GM12878 (cell line): ENCODE data around the gene CAMTA1. TPM values are rescaled to one million over a fixed set of nuclear protein-coding genes. Genes with fewer than 3 reads are reported as not detected.

ENCODE experiments used
- ATAC-seq: fragments of 200-7000 bp; cut with Tn5 transposase; 3 replicates; pipeline ENCODE4 v1.9.1; 2020; ENCODE audit warnings: mild to moderate bottlenecking, moderate library complexity
- BruUV-seq: library from RNA; stranded (reverse); fragments of 400-500 nt; replicated peaks from 2 replicates; lab custom pipeline; 2021; lab: Mats Ljungman, UMichigan
- CTCF ChIA-PET: fragments of 300-600 bp; sonication (Branson Sonifier 250); formaldehyde crosslinking; extraction: SDS; loops from one replicate; lab custom pipeline; 2021; ENCODE audit warnings: inconsistent platforms; lab: Yijun Ruan, JAX
- POLR2A ChIA-PET: fragments of 350-600 bp; formaldehyde crosslinking; extraction: SDS; loops from one replicate; lab custom pipeline; 2021; ENCODE audit warnings: inconsistent platforms; lab: Charles Lee
- RAD21 ChIA-PET: fragments of 300-600 bp; sonication (Branson Sonifier 250); formaldehyde crosslinking; loops from one replicate; lab custom pipeline; 2023; ENCODE audit warnings: antibody characterized with exemption; ENCODE audit not compliant: unreplicated experiment; lab: Charles Lee
- SMC1A ChIA-PET: fragments of 300-600 bp; sonication (Branson Sonifier 250); formaldehyde crosslinking; loops from one replicate; lab custom pipeline; 2023; ENCODE audit not compliant: unreplicated experiment, uncharacterized antibody; lab: Charles Lee
- DNase-seq: peaks from one replicate; pipeline ENCODE4 v3.0.0-alpha.2; 2011; ENCODE audit warnings: low read depth, low spot score
- FAIRE-seq: peaks from 3 replicates; lab custom pipeline; 2011; peaks lifted over from hg19 to GRCh38; lab: Jason Lieb, UNC
- H2AFZ ChIP-seq: 2 replicates; pipeline ENCODE4 v1.6.0; 2011; ENCODE audit warnings: low read depth, low read length, control low read depth; ENCODE audit not compliant: control insufficient read depth
- H3K27ac ChIP-seq: 2 replicates; pipeline ENCODE4 v1.5.1; 2011; ENCODE audit warnings: control low read depth; ENCODE audit not compliant: control insufficient read depth, insufficient read depth
- H3K27me3 ChIP-seq, 2 experiments: replicated peaks in 1 of 2; 2 replicates each; pipeline versions ENCODE4 v1.6.0 to v1.6.1; 2011; ENCODE audit warnings: low read length in 1 of 2; ENCODE audit not compliant: control insufficient read depth in 2 of 2, insufficient read depth in 2 of 2
- H3K36me3 ChIP-seq, 2 experiments: 2 replicates each; pipeline ENCODE4 v1.5.1; 2011; ENCODE audit warnings: low read length in 1 of 2; ENCODE audit not compliant: control insufficient read depth in 2 of 2, insufficient read depth in 2 of 2
- H3K4me1 ChIP-seq: 2 replicates; pipeline ENCODE4 v1.6.1; 2011; ENCODE audit warnings: mild to moderate bottlenecking, low read length, moderate library complexity, mixed read lengths; ENCODE audit not compliant: control insufficient read depth, insufficient read depth
- H3K4me2 ChIP-seq: 2 replicates; pipeline ENCODE4 v1.6.0; 2011; ENCODE audit warnings: control low read depth; ENCODE audit not compliant: control insufficient read depth, insufficient read depth
- H3K4me3 ChIP-seq: fragments of 200-600 bp; sonication (generic); 2 replicates; pipeline ENCODE4 v1.5.1; 2016
- H3K79me2 ChIP-seq: 2 replicates; pipeline ENCODE4 v1.6.0; 2011; ENCODE audit warnings: low read length; ENCODE audit not compliant: control insufficient read depth, insufficient read depth
- H3K9ac ChIP-seq: 2 replicates; pipeline ENCODE4 v1.8.0; 2011; ENCODE audit warnings: low read length, control low read depth, mixed read lengths; ENCODE audit not compliant: control insufficient read depth, insufficient read depth
- H3K9me3 ChIP-seq: replicated peaks from 3 replicates; pipeline ENCODE4 v1.5.1; 2011; ENCODE audit warnings: mild to moderate bottlenecking, low read length; ENCODE audit not compliant: control insufficient read depth, insufficient read depth
- H4K20me1 ChIP-seq: 2 replicates; pipeline ENCODE4 v1.6.0; 2011; ENCODE audit not compliant: control insufficient read depth, insufficient read depth
- ETV6 ChIP-seq, 2 experiments: fragments of 450-650 bp in 1 of 2; IDR thresholded peaks in 1 of 2; conservative IDR thresholded peaks in 1 of 2; 2 replicates each; pipeline ENCODE4 v1.6.1; 2014; ENCODE audit warnings: antibody characterized with exemption in 1 of 2, borderline replicate concordance in 1 of 2, low read depth in 1 of 2, mild to moderate bottlenecking in 1 of 2, moderate library complexity in 1 of 2
- MLLT1 ChIP-seq: fragments of 450-650 bp; IDR thresholded peaks from 2 replicates; pipeline ENCODE4 v1.6.1; 2016; ENCODE audit warnings: mild to moderate bottlenecking
- RCOR1 ChIP-seq: conservative IDR thresholded peaks from 2 replicates; pipeline ENCODE4 v1.6.1; 2012; ENCODE audit warnings: low read depth, low read length, improper control_type of control experiment
- ZBTB33 ChIP-seq: fragments of 450-650 bp; IDR thresholded peaks from 2 replicates; pipeline ENCODE4 v1.6.1; 2017; ENCODE audit warnings: mild to moderate bottlenecking
- ZNF24 ChIP-seq: fragments of 450-650 bp; IDR thresholded peaks from 2 replicates; pipeline ENCODE4 v1.6.1; 2017; ENCODE audit warnings: antibody characterized with exemption, mild to moderate bottlenecking
- ZNF274 ChIP-seq: IDR thresholded peaks from one replicate; pipeline ENCODE4 v1.8.0; 2011; ENCODE audit not compliant: insufficient read length, insufficient read depth
- WGBS: methylation state at CpG from one replicate; pipeline ENCODE4 v1.1.6; 2016; ENCODE audit warnings: low lambda C conversion rate; ENCODE audit not compliant: insufficient replicate concordance, insufficient coverage; ENCODE audit errors: missing lambda C conversion rate; 5-methylcytosine and 5-hydroxymethylcytosine counted together
- in situ Hi-C: fragments of 300-500 bp; cut with MboI; formaldehyde crosslinking; loops from 9 replicates; pipeline ENCODE4 v1.14.3; 2018; ENCODE audit warnings: mixed read lengths
- intact Hi-C: fragments of 100-400 bp; cut with micrococcal nuclease; formaldehyde crosslinking; loops from one replicate; pipeline ENCODE4 v1.14.2; 2022; ENCODE audit not compliant: unreplicated experiment
- polyA plus RNA-seq, 11 experiments: library from polyadenylated mRNA; depleted of rRNA in 4 of 11; unstranded in 6 of 11; stranded (reverse) in 5 of 11; fragments of >200 nt; fragmentation: Nextera tagmentation in 4 of 11; fragmentation: Illumina TruSeq in 1 of 11; extraction: Ambion mirVana in 4 of 11; extraction: Trizol in 1 of 11; gene quantifications; 1 replicate in 1 of 11; 2 replicates in 10 of 11; pipeline versions ENCODE4 v1.2.1 to v1.2.3, GENCODE V29; 2011 to 2016; ENCODE audit warnings: inconsistent platforms in 2 of 11, missing spikeins in 2 of 11, low read depth in 1 of 11
- total RNA-seq, 4 experiments: library from RNA; depleted of rRNA in 3 of 4; stranded (reverse); fragments of >200 nt in 3 of 4; fragmentation: Illumina TruSeq in 1 of 4; extraction: Trizol in 1 of 4; gene quantifications; 2 replicates each; pipeline versions ENCODE4 v1.2.1 to v1.2.3, GENCODE V29; 2013 to 2021
- TF ChIP-seq, protein P1 (sequence below): IDR thresholded peaks from 2 replicates; pipeline ENCODE4 v1.6.1; 2012; ENCODE audit warnings: low read depth, low read length, improper control_type of control experiment
- TF ChIP-seq, protein P2 (sequence below): IDR thresholded peaks from 2 replicates; pipeline ENCODE4 v1.6.1; 2012; ENCODE audit warnings: low read depth, low read length, improper control_type of control experiment

Gene CAMTA1
- total and polyA plus RNA-seq, 10 of the 15 experiments (the other 5 are each of a cell fraction or from before 2014, with no cell fraction given) = 37.7 to 148 (median 76.4) TPM

GRCh38 chr1:7303554-7304317 is 518.5 kb downstream of the CAMTA1 start:
- ChIA-PET CTCF (no interaction called here), POLR2A (no interaction called here), SMC1A (no interaction called here), RAD21 (no interaction called here)
- Histone ChIP-seq H3K4me1 (no peaks in the 10 kb centered on the region), H3K9ac (no peak overlapping the region), H3K36me3 (no peaks in the 10 kb centered on the region), H3K79me2 (no peaks in the 10 kb centered on the region), H3K4me3 (no peak overlapping the region), H3K27me3 (peaks cover 0 to 2% of the 10 kb centered on the region in 2 experiments; a peak in 3 of 4 replicates), H2AFZ (no peak overlapping the region), H3K9me3 (no peaks in the 10 kb centered on the region), H3K27ac (no peak overlapping the region), H3K4me2 (no peak overlapping the region), H4K20me1 (no peaks in the 10 kb centered on the region)
- BruUV-seq = no TSS peak
- FAIRE-seq (no peak), DNase-seq (no peak), ATAC-seq (no peak)
- intact Hi-C loops = no loop called here
- WGBS = 15% methylated on average over 8 of the region's 8 CpGs
- TF ChIP-seq RCOR1 (no peak), ZBTB33 (no peak), ETV6 (conservative IDR thresholded peaks at IDR 0.05 in 1 of 2, IDR thresholded peaks at IDR 0.05 in 1 of 2; ENCODE audit: borderline replicate concordance in 1 of 2, low read depth in 1 of 2) (no peak), MLLT1 (no peak), ZNF24 (no peak), ZNF274 (no peak)
- TF ChIP-seq, protein P1, sequence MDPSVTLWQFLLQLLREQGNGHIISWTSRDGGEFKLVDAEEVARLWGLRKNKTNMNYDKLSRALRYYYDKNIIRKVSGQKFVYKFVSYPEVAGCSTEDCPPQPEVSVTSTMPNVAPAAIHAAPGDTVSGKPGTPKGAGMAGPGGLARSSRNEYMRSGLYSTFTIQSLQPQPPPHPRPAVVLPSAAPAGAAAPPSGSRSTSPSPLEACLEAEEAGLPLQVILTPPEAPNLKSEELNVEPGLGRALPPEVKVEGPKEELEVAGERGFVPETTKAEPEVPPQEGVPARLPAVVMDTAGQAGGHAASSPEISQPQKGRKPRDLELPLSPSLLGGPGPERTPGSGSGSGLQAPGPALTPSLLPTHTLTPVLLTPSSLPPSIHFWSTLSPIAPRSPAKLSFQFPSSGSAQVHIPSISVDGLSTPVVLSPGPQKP = no peak
- TF ChIP-seq, protein P2, sequence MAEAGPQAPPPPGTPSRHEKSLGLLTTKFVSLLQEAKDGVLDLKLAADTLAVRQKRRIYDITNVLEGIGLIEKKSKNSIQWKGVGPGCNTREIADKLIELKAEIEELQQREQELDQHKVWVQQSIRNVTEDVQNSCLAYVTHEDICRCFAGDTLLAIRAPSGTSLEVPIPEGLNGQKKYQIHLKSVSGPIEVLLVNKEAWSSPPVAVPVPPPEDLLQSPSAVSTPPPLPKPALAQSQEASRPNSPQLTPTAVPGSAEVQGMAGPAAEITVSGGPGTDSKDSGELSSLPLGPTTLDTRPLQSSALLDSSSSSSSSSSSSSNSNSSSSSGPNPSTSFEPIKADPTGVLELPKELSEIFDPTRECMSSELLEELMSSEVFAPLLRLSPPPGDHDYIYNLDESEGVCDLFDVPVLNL = no peak
- in situ Hi-C loops = no loop called here
